IPS DF 4.7 (cell line): ENCODE measurements around the gene PIAS2.
"Not testable (repeated sequence)": the region's sequence is repeated elsewhere in the genome, so short reads cannot be mapped to it uniquely, and the experiment has no call there.

Experiments used
- DNase-seq: peaks from one replicate; pipeline ENCODE4 v3.0.0-alpha.2; 2013; ENCODE audit warnings: low spot score; ENCODE audit errors: extremely low read depth

Gene PIAS2

GRCh38 chr18:46909497-46909896, 7.8 kb downstream of the PIAS2 start:
- DNase-seq, result no peak

GRCh38 chr18:46903406-46903805, 13.9 kb downstream of the PIAS2 start:
- DNase-seq, result no peak

GRCh38 chr18:46899274-46899948, 17.9 kb downstream of the PIAS2 start:
- DNase-seq, result peak; percentile 79

- no peak for DNase-seq
Measured at GRCh38 chr18:46894124-46894523, 23.2 kb downstream of the PIAS2 start.

- no peak for DNase-seq
Measured at GRCh38 chr18:46893360-46893759, 23.9 kb downstream of the PIAS2 start.

- DNase-seq, result no peak
Measured at GRCh38 chr18:46892842-46893241, 24.5 kb downstream of the PIAS2 start.

- DNase-seq, result no peak
Measured at GRCh38 chr18:46891742-46892214, 25.5 kb downstream of the PIAS2 start.

- no peak for DNase-seq
Measured at GRCh38 chr18:46888965-46889364, 28.3 kb downstream of the PIAS2 start.

GRCh38 chr18:46886893-46887292, 30.4 kb downstream of the PIAS2 start:
- no peak for DNase-seq

GRCh38 chr18:46883180-46883579, 34.1 kb downstream of the PIAS2 start:
- no peak for DNase-seq

GRCh38 chr18:46877329-46877987, 39.8 kb downstream of the PIAS2 start:
- no peak for DNase-seq

- no peak for DNase-seq
Measured at GRCh38 chr18:46868169-46868921, 49.0 kb downstream of the PIAS2 start.

- no peak for DNase-seq
Measured at GRCh38 chr18:46867367-46868143, 49.8 kb downstream of the PIAS2 start.

GRCh38 chr18:46866523-46866922, 50.8 kb downstream of the PIAS2 start:
- DNase-seq, result no peak

- DNase-seq, result not testable (repeated sequence)
Measured at GRCh38 chr18:46865245-46865644, 52.1 kb downstream of the PIAS2 start.

- DNase-seq, result no peak
Measured at GRCh38 chr18:46859855-46860254, 57.5 kb downstream of the PIAS2 start.

- no peak for DNase-seq
Measured at GRCh38 chr18:46858290-46858689, 59.0 kb downstream of the PIAS2 start.

GRCh38 chr18:46856973-46857372, 60.3 kb downstream of the PIAS2 start:
- DNase-seq, result no peak

- DNase-seq, result no peak
Measured at GRCh38 chr18:46849007-46849406, 68.3 kb downstream of the PIAS2 start.

GRCh38 chr18:46843372-46843771, 73.9 kb downstream of the PIAS2 start:
- no peak for DNase-seq

GRCh38 chr18:46842583-46842982, 74.7 kb downstream of the PIAS2 start:
- DNase-seq, result no peak

- DNase-seq, result no peak
Measured at GRCh38 chr18:46833899-46834298, 83.4 kb downstream of the PIAS2 start.
